Measurements from ENCODE around the gene ST6GALNAC1.

ST6GALNAC1 gene

GRCh38 chr17:76686538-76687297 is 43.2 kb upstream of the ST6GALNAC1 start:
- no peaks in the 10 kb centered on the region for H3K27me3 ChIP-seq (ENCODE audit: low read length)
- no peaks in the 10 kb centered on the region for H3F3A ChIP-seq (ENCODE audit: insufficient read depth)
- no peaks in the 10 kb centered on the region for H3K79me2 ChIP-seq (ENCODE audit: insufficient read depth, low read length)
- H3K9ac ChIP-seq (ENCODE audit: low read length), result no peak overlapping the region
- no peak overlapping the region for H3K4me2 ChIP-seq (ENCODE audit: low read depth, low read length, poor library complexity, severe bottlenecking)
- TF ChIP-seq EZH2phosphoT487 (conservative IDR thresholded peaks at IDR 0.05; ENCODE audit: low read length) (no peak), CTCF (IDR thresholded peaks at IDR 0.05; ENCODE audit: insufficient read depth, low read length, poor library complexity, severe bottlenecking) (no peak)
- H3K4me3 ChIP-seq (ENCODE audit: insufficient read depth, low read length, poor library complexity, severe bottlenecking), result no peak overlapping the region
- H2AFZ ChIP-seq (ENCODE audit: low read depth, low read length, severe bottlenecking), result no peak overlapping the region
- H3K9me3 ChIP-seq (ENCODE audit: insufficient read depth, low read length), result no peaks in the 10 kb centered on the region
- no peaks in the 10 kb centered on the region for H3K9me2 ChIP-seq (replicated peaks; ENCODE audit: insufficient read depth, low read length)
- H3K27ac ChIP-seq (ENCODE audit: low read depth, low read length), result no peak overlapping the region
- no peaks in the 10 kb centered on the region for H4K20me1 ChIP-seq (ENCODE audit: low read depth, low read length)
- no peaks in the 10 kb centered on the region for H3K36me3 ChIP-seq (ENCODE audit: low read length)

GRCh38 chr17:76685846-76686245 is 42.3 kb upstream of the ST6GALNAC1 start:
- H3K36me3 ChIP-seq (ENCODE audit: low read length), result no peaks in the 10 kb centered on the region
- H3K9me2 ChIP-seq (replicated peaks; ENCODE audit: insufficient read depth, low read length), result no peaks in the 10 kb centered on the region
- no peaks in the 10 kb centered on the region for H3F3A ChIP-seq (ENCODE audit: insufficient read depth)
- H4K20me1 ChIP-seq (ENCODE audit: low read depth, low read length), result no peaks in the 10 kb centered on the region
- no peak overlapping the region for H2AFZ ChIP-seq (ENCODE audit: low read depth, low read length, severe bottlenecking)
- no peaks in the 10 kb centered on the region for H3K79me2 ChIP-seq (ENCODE audit: insufficient read depth, low read length)
- no peaks in the 10 kb centered on the region for H3K9me3 ChIP-seq (ENCODE audit: insufficient read depth, low read length)
- no peak overlapping the region for H3K9ac ChIP-seq (ENCODE audit: low read length)
- no peak overlapping the region for H3K4me2 ChIP-seq (ENCODE audit: low read depth, low read length, poor library complexity, severe bottlenecking)
- no peak overlapping the region for H3K4me3 ChIP-seq (ENCODE audit: insufficient read depth, low read length, poor library complexity, severe bottlenecking)
- H3K27me3 ChIP-seq (ENCODE audit: low read length), result no peaks in the 10 kb centered on the region
- H3K27ac ChIP-seq (ENCODE audit: low read depth, low read length), result no peak overlapping the region
- no peak for TF ChIP-seq EZH2phosphoT487 (conservative IDR thresholded peaks at IDR 0.05; ENCODE audit: low read length)
- TF ChIP-seq CTCF (IDR thresholded peaks at IDR 0.05; ENCODE audit: insufficient read depth, low read length, poor library complexity, severe bottlenecking), result no peak

- no peaks in the 10 kb centered on the region for H3K9me2 ChIP-seq (replicated peaks; ENCODE audit: insufficient read depth, low read length)
- no peak overlapping the region for H3K27ac ChIP-seq (ENCODE audit: low read depth, low read length)
- no peak overlapping the region for H3K4me3 ChIP-seq (ENCODE audit: insufficient read depth, low read length, poor library complexity, severe bottlenecking)
- H3K27me3 ChIP-seq (ENCODE audit: low read length), result no peaks in the 10 kb centered on the region
- H3K4me2 ChIP-seq (ENCODE audit: low read depth, low read length, poor library complexity, severe bottlenecking), result no peak overlapping the region
- H4K20me1 ChIP-seq (ENCODE audit: low read depth, low read length), result no peaks in the 10 kb centered on the region
- no peaks in the 10 kb centered on the region for H3K36me3 ChIP-seq (ENCODE audit: low read length)
- H3K9ac ChIP-seq (ENCODE audit: low read length), result no peak overlapping the region
- TF ChIP-seq CTCF (IDR thresholded peaks at IDR 0.05; ENCODE audit: insufficient read depth, low read length, poor library complexity, severe bottlenecking) (no peak), EZH2phosphoT487 (conservative IDR thresholded peaks at IDR 0.05; ENCODE audit: low read length) (no peak)
- no peaks in the 10 kb centered on the region for H3K79me2 ChIP-seq (ENCODE audit: insufficient read depth, low read length)
- H3F3A ChIP-seq (ENCODE audit: insufficient read depth), result no peaks in the 10 kb centered on the region
- no peak overlapping the region for H2AFZ ChIP-seq (ENCODE audit: low read depth, low read length, severe bottlenecking)
- H3K9me3 ChIP-seq (ENCODE audit: insufficient read depth, low read length), result no peaks in the 10 kb centered on the region
Observed at GRCh38 chr17:76685366-76685765, 41.8 kb upstream of the ST6GALNAC1 start.
